Measurements from ENCODE around the gene EDN3.

EDN3 gene

GRCh38 chr20:59349277-59349676 lies 48.9 kb downstream of the EDN3 start:
- TF ChIP-seq POLR2AphosphoS5 (IDR thresholded peaks at IDR 0.05; ENCODE audit: low read depth, low read length): no peak
- TF ChIP-seq REST (IDR thresholded peaks at IDR 0.05; ENCODE audit: insufficient read depth in 1 of 2, low read depth in 2 of 2, low read length in 2 of 2): no peak
- TF ChIP-seq FOXP2 (optimal IDR thresholded peaks at IDR 0.05; ENCODE audit: borderline replicate concordance, extremely low read depth, extremely low read length, insufficient read depth): no peak
- no peak for TF ChIP-seq SIN3A (IDR thresholded peaks at IDR 0.05; ENCODE audit: borderline replicate concordance, insufficient read depth, low read length)
- no peak for TF ChIP-seq TAF1 (IDR thresholded peaks at IDR 0.05; ENCODE audit: borderline replicate concordance, insufficient read depth, low read length)

- TF ChIP-seq SIN3A (IDR thresholded peaks at IDR 0.05; ENCODE audit: borderline replicate concordance, insufficient read depth, low read length) (no peak), TAF1 (IDR thresholded peaks at IDR 0.05; ENCODE audit: borderline replicate concordance, insufficient read depth, low read length) (no peak), POLR2AphosphoS5 (IDR thresholded peaks at IDR 0.05; ENCODE audit: low read depth, low read length) (no peak), FOXP2 (optimal IDR thresholded peaks at IDR 0.05; ENCODE audit: borderline replicate concordance, extremely low read depth, extremely low read length, insufficient read depth) (no peak), REST (IDR thresholded peaks at IDR 0.05; ENCODE audit: insufficient read depth in 1 of 2, low read depth in 2 of 2, low read length in 2 of 2) (no peak)
Measured at GRCh38 chr20:59350330-59351156, 50.1 kb downstream of the EDN3 start.

DNA sequence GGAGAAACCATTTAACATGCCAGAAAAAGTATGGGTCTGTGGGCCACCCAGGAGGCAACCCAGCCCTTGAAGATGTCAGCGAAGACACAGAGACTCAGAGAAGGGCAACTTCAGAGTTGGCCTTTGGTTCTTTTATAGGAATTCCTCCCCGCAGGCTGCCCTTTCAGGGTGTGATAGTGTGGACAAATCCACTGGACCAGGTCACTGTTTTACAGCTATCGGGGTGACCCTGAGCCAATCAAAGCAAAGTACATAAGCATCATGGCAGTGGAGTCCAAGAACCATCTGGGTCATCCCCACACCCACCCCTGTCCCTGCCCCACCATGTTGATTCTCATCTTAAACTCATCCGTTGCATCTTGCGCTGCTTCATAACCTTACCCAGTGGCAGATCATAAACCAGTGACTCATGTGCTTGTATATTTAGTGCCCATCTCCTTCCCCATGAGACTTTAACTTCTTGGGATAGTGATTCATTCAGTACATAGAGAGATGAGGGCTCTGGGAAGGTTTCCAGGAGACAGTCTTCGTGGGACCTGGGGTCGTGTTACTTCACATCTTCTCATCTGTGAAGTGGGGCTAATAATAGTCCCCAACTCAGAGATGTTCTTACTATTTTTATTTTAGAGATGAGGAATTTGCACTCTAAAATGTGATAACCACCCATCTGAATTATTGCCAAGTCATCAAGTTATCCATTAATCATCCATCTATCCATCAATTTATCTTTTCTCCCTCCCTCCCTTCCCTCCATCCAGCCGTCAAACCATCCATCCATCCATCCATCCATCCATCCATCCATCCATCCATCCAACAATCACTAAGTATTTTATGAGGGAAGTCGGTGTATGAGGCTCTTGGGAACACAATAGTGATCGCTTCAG lies 51.0 kb downstream of the EDN3 start:
- TF ChIP-seq POLR2AphosphoS5 (IDR thresholded peaks at IDR 0.05; ENCODE audit: low read depth, low read length): no peak
- TF ChIP-seq SIN3A (IDR thresholded peaks at IDR 0.05; ENCODE audit: borderline replicate concordance, insufficient read depth, low read length): no peak
- TF ChIP-seq TAF1 (IDR thresholded peaks at IDR 0.05; ENCODE audit: borderline replicate concordance, insufficient read depth, low read length): no peak
- TF ChIP-seq REST (IDR thresholded peaks at IDR 0.05; ENCODE audit: insufficient read depth in 1 of 2, low read depth in 2 of 2, low read length in 2 of 2): no peak
- TF ChIP-seq FOXP2 (optimal IDR thresholded peaks at IDR 0.05; ENCODE audit: borderline replicate concordance, extremely low read depth, extremely low read length, insufficient read depth): no peak

GRCh38 chr20:59352541-59352940 lies 52.1 kb downstream of the EDN3 start:
- TF ChIP-seq FOXP2 (optimal IDR thresholded peaks at IDR 0.05; ENCODE audit: borderline replicate concordance, extremely low read depth, extremely low read length, insufficient read depth) (no peak), REST (IDR thresholded peaks at IDR 0.05; ENCODE audit: insufficient read depth in 1 of 2, low read depth in 2 of 2, low read length in 2 of 2) (no peak), TAF1 (IDR thresholded peaks at IDR 0.05; ENCODE audit: borderline replicate concordance, insufficient read depth, low read length) (no peak), SIN3A (IDR thresholded peaks at IDR 0.05; ENCODE audit: borderline replicate concordance, insufficient read depth, low read length) (no peak), POLR2AphosphoS5 (IDR thresholded peaks at IDR 0.05; ENCODE audit: low read depth, low read length) (no peak)
